ENCODE data around the gene NFIA.

NFIA gene

DNA sequence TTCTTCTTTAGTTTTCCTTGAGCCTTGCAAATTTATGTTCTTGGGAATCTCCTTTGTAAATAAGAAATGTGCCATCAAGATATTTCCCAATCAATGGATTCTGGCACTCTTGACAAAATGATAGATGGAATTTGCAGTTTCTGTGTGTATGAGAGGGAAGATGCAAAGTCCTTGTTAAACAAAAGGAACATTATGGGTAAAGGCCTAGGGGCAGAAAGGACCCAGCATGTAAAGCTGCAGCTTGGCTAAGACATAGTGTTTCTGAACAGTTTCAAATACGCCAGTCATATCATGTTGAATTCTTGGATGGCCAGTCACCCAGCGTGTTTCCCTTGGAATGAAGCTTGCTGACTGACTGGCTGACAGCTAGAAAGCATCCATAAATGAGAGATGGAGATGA lies 210.8 kb downstream of the NFIA start:
- Histone ChIP-seq H3K4me1 (ENCODE audit: insufficient read depth, poor library complexity, severe bottlenecking) (peaks cover 22% of the 10 kb centered on the region), H3K9me3 (ENCODE audit: severe bottlenecking) (no peaks in the 10 kb centered on the region), H3K36me3 (ENCODE audit: low read depth) (no peaks in the 10 kb centered on the region), H3K27ac (ENCODE audit: poor library complexity, severe bottlenecking) (peak overlapping the region; percentile 49), H3K27me3 (ENCODE audit: insufficient read depth, poor library complexity, severe bottlenecking) (no peaks in the 10 kb centered on the region), H3K4me3 (ENCODE audit: severe bottlenecking) (no peak overlapping the region)
- TF ChIP-seq, protein P1, sequence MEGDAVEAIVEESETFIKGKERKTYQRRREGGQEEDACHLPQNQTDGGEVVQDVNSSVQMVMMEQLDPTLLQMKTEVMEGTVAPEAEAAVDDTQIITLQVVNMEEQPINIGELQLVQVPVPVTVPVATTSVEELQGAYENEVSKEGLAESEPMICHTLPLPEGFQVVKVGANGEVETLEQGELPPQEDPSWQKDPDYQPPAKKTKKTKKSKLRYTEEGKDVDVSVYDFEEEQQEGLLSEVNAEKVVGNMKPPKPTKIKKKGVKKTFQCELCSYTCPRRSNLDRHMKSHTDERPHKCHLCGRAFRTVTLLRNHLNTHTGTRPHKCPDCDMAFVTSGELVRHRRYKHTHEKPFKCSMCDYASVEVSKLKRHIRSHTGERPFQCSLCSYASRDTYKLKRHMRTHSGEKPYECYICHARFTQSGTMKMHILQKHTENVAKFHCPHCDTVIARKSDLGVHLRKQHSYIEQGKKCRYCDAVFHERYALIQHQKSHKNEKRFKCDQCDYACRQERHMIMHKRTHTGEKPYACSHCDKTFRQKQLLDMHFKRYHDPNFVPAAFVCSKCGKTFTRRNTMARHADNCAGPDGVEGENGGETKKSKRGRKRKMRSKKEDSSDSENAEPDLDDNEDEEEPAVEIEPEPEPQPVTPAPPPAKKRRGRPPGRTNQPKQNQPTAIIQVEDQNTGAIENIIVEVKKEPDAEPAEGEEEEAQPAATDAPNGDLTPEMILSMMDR (IDR thresholded peaks at IDR 0.05; ENCODE audit: poor library complexity, severe bottlenecking): no peak
- no peak for DNase-seq (ENCODE audit: low spot score)
- peak; percentile 91 for ATAC-seq (ENCODE audit: low read depth)

DNA sequence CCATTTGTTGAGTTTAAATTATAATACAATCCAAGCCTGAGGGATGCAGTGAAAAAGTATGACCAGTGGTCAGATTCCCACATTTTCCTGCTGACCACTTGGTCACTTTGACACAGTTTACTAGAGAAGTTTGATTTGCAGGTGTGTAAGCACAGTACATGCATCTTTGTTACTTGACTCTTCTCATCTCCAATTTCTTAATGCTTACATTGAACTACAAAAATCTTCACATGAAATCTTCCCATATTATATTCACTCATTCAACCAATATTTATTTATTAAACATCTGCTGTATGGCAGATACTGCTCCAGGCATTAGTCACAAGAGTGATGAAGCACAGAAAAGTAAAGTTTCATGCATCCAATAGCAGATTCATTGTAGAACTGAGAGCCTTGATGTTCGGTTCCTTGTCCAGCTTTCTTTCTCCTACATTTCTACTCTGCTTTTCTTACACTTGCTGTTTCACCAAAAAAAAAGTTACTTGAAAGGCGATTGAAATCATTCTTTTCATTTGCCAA lies 211.7 kb downstream of the NFIA start:
- peaks cover 20% of the 10 kb centered on the region for H3K4me1 ChIP-seq (ENCODE audit: insufficient read depth, poor library complexity, severe bottlenecking)
- no peaks in the 10 kb centered on the region for H3K27me3 ChIP-seq (ENCODE audit: insufficient read depth, poor library complexity, severe bottlenecking)
- TF ChIP-seq, protein P1 (IDR thresholded peaks at IDR 0.05; ENCODE audit: poor library complexity, severe bottlenecking): no peak
- ATAC-seq (ENCODE audit: low read depth): peak; percentile 52
- no peak for DNase-seq (ENCODE audit: low spot score)
- no peak overlapping the region for H3K4me3 ChIP-seq (ENCODE audit: severe bottlenecking)
- no peaks in the 10 kb centered on the region for H3K9me3 ChIP-seq (ENCODE audit: severe bottlenecking)
- peak overlapping the region; percentile 49 for H3K27ac ChIP-seq (ENCODE audit: poor library complexity, severe bottlenecking)
- H3K36me3 ChIP-seq (ENCODE audit: low read depth): no peaks in the 10 kb centered on the region

DNA sequence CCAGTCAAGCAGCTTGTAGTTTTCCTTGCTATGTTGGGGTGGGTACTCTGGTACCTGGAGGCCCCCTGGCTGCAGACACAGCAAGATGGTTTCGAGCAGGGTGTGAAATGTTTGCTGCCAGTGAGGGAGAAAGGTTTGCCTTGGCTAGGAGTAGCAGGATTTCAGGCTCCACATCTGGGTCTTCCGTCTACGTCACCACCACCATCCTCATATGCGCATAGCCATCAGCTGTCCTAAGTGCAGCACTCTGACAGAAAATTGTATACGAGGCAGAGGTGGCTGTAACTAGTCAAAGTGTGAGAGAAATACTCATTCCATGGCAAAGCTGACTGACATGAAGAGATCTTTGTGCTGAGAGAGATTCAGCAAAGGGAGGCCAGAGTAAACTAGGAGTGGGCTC lies 212.6 kb downstream of the NFIA start:
- DNase-seq (ENCODE audit: low spot score): no peak
- H3K4me1 ChIP-seq (ENCODE audit: insufficient read depth, poor library complexity, severe bottlenecking): peaks cover 20% of the 10 kb centered on the region

DNA sequence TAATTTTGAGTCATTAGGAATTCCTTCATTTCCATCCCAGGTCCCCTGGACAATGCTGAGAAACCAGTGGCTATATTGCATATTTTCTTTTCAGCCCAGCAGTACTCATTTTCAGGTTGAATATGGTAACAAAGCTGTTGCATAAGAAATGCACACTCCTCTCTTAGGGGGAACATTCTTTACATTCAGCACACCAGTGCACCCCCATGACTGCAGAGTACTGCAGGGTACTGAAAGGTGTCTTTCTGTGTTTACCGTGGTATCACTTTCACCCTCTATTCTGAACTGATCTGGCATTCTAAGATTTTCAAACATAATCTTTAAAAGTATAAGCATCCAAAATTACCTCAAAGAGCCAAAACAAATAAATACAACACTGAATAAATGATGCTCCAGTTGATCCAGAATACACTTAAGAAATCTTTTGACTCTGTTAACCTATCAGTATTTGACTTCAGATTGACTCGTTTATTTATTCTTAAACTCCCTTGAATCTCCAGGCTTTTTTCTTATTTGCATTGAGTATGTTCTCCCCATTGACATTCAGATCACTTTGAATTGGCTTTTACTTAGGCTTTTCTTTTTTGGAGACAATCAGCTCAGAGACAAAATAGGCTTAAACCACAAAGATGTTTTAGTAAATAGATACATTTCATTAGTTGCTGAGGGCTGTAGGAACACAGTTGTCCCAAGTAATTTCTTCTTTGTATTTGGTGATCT lies 213.6 kb downstream of the NFIA start:
- H3K36me3 ChIP-seq (ENCODE audit: low read depth): no peaks in the 10 kb centered on the region
- no peaks in the 10 kb centered on the region for H3K9me3 ChIP-seq (ENCODE audit: severe bottlenecking)
- ATAC-seq (ENCODE audit: low read depth) (no peak), DNase-seq (ENCODE audit: low spot score) (no peak)
- H3K27me3 ChIP-seq (ENCODE audit: insufficient read depth, poor library complexity, severe bottlenecking): no peaks in the 10 kb centered on the region
- TF ChIP-seq, protein P1 (IDR thresholded peaks at IDR 0.05; ENCODE audit: poor library complexity, severe bottlenecking): no peak
- H3K4me3 ChIP-seq (ENCODE audit: severe bottlenecking): no peak overlapping the region
- no peak overlapping the region for H3K27ac ChIP-seq (ENCODE audit: poor library complexity, severe bottlenecking)
- peaks cover 20% of the 10 kb centered on the region for H3K4me1 ChIP-seq (ENCODE audit: insufficient read depth, poor library complexity, severe bottlenecking)

More for the DNA sequence above, 212.6 kb downstream of the NFIA start:
- Histone ChIP-seq H3K4me3 (ENCODE audit: severe bottlenecking) (no peak overlapping the region), H3K36me3 (ENCODE audit: low read depth) (no peaks in the 10 kb centered on the region), H3K9me3 (ENCODE audit: severe bottlenecking) (no peaks in the 10 kb centered on the region), H3K27me3 (ENCODE audit: insufficient read depth, poor library complexity, severe bottlenecking) (no peaks in the 10 kb centered on the region), H3K27ac (ENCODE audit: poor library complexity, severe bottlenecking) (no peak overlapping the region)
- ATAC-seq (ENCODE audit: low read depth): no peak
- TF ChIP-seq, protein P1 (IDR thresholded peaks at IDR 0.05; ENCODE audit: poor library complexity, severe bottlenecking): no peak

DNA sequence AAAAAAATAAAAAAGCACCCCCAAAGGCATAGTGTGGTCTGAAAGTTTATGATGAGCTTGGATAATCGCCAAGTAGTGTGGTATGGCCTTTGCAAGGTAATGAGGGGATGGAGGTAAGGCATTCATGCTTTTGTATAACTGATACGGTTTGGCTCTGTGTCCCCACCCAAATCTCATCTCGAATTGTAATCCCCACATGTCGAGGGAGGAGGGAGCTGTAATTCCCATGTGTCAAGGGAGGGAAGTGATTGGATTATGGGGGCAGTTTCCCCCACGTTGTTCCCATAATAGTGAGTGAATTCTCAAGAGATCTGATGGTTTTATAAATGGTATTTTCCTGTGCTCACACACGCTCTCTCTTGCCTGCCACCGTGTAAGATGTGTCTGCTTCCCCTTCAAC lies 215.5 kb downstream of the NFIA start:
- ATAC-seq (ENCODE audit: low read depth): no peak
- Histone ChIP-seq H3K27me3 (ENCODE audit: insufficient read depth, poor library complexity, severe bottlenecking) (no peaks in the 10 kb centered on the region), H3K4me3 (ENCODE audit: severe bottlenecking) (no peak overlapping the region), H3K4me1 (ENCODE audit: insufficient read depth, poor library complexity, severe bottlenecking) (peaks cover 11% of the 10 kb centered on the region), H3K9me3 (ENCODE audit: severe bottlenecking) (no peaks in the 10 kb centered on the region), H3K36me3 (ENCODE audit: low read depth) (no peaks in the 10 kb centered on the region), H3K27ac (ENCODE audit: poor library complexity, severe bottlenecking) (no peak overlapping the region)
- TF ChIP-seq, protein P1 (IDR thresholded peaks at IDR 0.05; ENCODE audit: poor library complexity, severe bottlenecking): no peak
- DNase-seq (ENCODE audit: low spot score): no peak

Data from RWPE2 (cell line).